ENCODE measurements around the gene PLEKHG7.

The PLEKHG7 gene

GRCh38 chr12:92707926-92708325, 5.1 kb downstream of the PLEKHG7 start:
- DNase-seq (ENCODE audit: low spot score) = no peak

- DNase-seq (ENCODE audit: low spot score) = no peak
Observed at GRCh38 chr12:92715625-92716024, 12.8 kb downstream of the PLEKHG7 start.

- no peak for DNase-seq (ENCODE audit: low spot score)
Observed at GRCh38 chr12:92717202-92717601, 14.4 kb downstream of the PLEKHG7 start.

- no peak for DNase-seq (ENCODE audit: low spot score)
Observed at GRCh38 chr12:92718483-92718990, 15.7 kb downstream of the PLEKHG7 start.

GRCh38 chr12:92719674-92720073, 16.9 kb downstream of the PLEKHG7 start:
- no peak for DNase-seq (ENCODE audit: low spot score)

- no peak for DNase-seq (ENCODE audit: low spot score)
Observed at GRCh38 chr12:92721130-92721529, 18.3 kb downstream of the PLEKHG7 start.

GRCh38 chr12:92721656-92722055, 18.9 kb downstream of the PLEKHG7 start:
- DNase-seq (ENCODE audit: low spot score) = no peak

GRCh38 chr12:92722897-92723296, 20.1 kb downstream of the PLEKHG7 start:
- no peak for DNase-seq (ENCODE audit: low spot score)

GRCh38 chr12:92726850-92727249, 24.1 kb downstream of the PLEKHG7 start:
- DNase-seq (ENCODE audit: low spot score) = no peak

GRCh38 chr12:92729773-92730305, 27.1 kb downstream of the PLEKHG7 start:
- DNase-seq (ENCODE audit: low spot score) = no peak

- no peak for DNase-seq (ENCODE audit: low spot score)
Observed at GRCh38 chr12:92730758-92731157, 28.0 kb downstream of the PLEKHG7 start.

- no peak for DNase-seq (ENCODE audit: low spot score)
Observed at GRCh38 chr12:92732216-92732615, 29.4 kb downstream of the PLEKHG7 start.

GRCh38 chr12:92732716-92733115, 29.9 kb downstream of the PLEKHG7 start:
- no peak for DNase-seq (ENCODE audit: low spot score)

- no peak for DNase-seq (ENCODE audit: low spot score)
Observed at GRCh38 chr12:92733181-92733580, 30.4 kb downstream of the PLEKHG7 start.

GRCh38 chr12:92733661-92734060, 30.9 kb downstream of the PLEKHG7 start:
- DNase-seq (ENCODE audit: low spot score) = no peak

GRCh38 chr12:92735131-92735721, 32.4 kb downstream of the PLEKHG7 start:
- DNase-seq (ENCODE audit: low spot score) = no peak

- no peak for DNase-seq (ENCODE audit: low spot score)
Observed at GRCh38 chr12:92736605-92737004, 33.8 kb downstream of the PLEKHG7 start.

- no peak for DNase-seq (ENCODE audit: low spot score)
Observed at GRCh38 chr12:92737855-92738850, 35.4 kb downstream of the PLEKHG7 start.

- DNase-seq (ENCODE audit: low spot score) = no peak
Observed at GRCh38 chr12:92739113-92739512, 36.3 kb downstream of the PLEKHG7 start.

GRCh38 chr12:92740411-92740810, 37.6 kb downstream of the PLEKHG7 start:
- DNase-seq (ENCODE audit: low spot score) = no peak

- no peak for DNase-seq (ENCODE audit: low spot score)
Observed at GRCh38 chr12:92743026-92743425, 40.2 kb downstream of the PLEKHG7 start.

GRCh38 chr12:92745856-92746550, 43.2 kb downstream of the PLEKHG7 start:
- DNase-seq (ENCODE audit: low spot score) = no peak

All from CD4-positive, alpha-beta T cell treated with Interleukin-6 at 100 ng/mL for 8 hours (primary cell).